ENCODE data around the gene C6orf62.
A peak's percentile ranks its signal among the peaks of the same experiment; 100 is the strongest.
"Not testable (repeated sequence)": the region's sequence is repeated elsewhere in the genome, so short reads cannot be mapped to it uniquely, and the experiment has no call there.

Gene C6orf62

GRCh38 chr6:24668066-24668996, 50.6 kb downstream of the C6orf62 start:
- DNase-seq (ENCODE audit: low read depth in 2 of 2): not testable (repeated sequence)

- no peak for DNase-seq (ENCODE audit: low read depth in 2 of 2)
Observed at GRCh38 chr6:24667378-24667803, 51.6 kb downstream of the C6orf62 start.

- DNase-seq (ENCODE audit: low read depth in 2 of 2): peak; percentile 93 to 95
Observed at GRCh38 chr6:24666641-24667377, 52.1 kb downstream of the C6orf62 start, which contains the start of the genes ACOT13 and TDP2. ACOT13 (plus strand) TSS chr6:24667077; CDS start chr6:24667264, 187 bp downstream. TDP2 (minus strand) TSS chr6:24666899; CDS start chr6:24666862, 37 bp downstream.

GRCh38 chr6:24666097-24666640, 52.8 kb downstream of the C6orf62 start:
- DNase-seq (ENCODE audit: low read depth in 2 of 2): peak in 1 of 2 donors; percentile 30

- DNase-seq (ENCODE audit: low read depth in 2 of 2): no peak
Observed at GRCh38 chr6:24664046-24664987, 54.6 kb downstream of the C6orf62 start.

GRCh38 chr6:24663189-24663588, 55.8 kb downstream of the C6orf62 start:
- no peak for DNase-seq (ENCODE audit: low read depth in 2 of 2)

- DNase-seq (ENCODE audit: low read depth in 2 of 2): no peak
Observed at GRCh38 chr6:24662236-24662635, 56.7 kb downstream of the C6orf62 start.

- not testable (repeated sequence) for DNase-seq (ENCODE audit: low read depth in 2 of 2)
Observed at GRCh38 chr6:24661759-24662158, 57.2 kb downstream of the C6orf62 start.

GRCh38 chr6:24660105-24660504, 58.8 kb downstream of the C6orf62 start:
- DNase-seq (ENCODE audit: low read depth in 2 of 2): no peak

GRCh38 chr6:24659561-24659960, 59.4 kb downstream of the C6orf62 start:
- no peak for DNase-seq (ENCODE audit: low read depth in 2 of 2)

GRCh38 chr6:24658573-24659560, 60.1 kb downstream of the C6orf62 start:
- DNase-seq (ENCODE audit: low read depth in 2 of 2): no peak

GRCh38 chr6:24655215-24655614, 63.7 kb downstream of the C6orf62 start:
- no peak for DNase-seq (ENCODE audit: low read depth in 2 of 2)
